AG09319 (cell line): ENCODE data around the gene LRRC52.
"Not testable (repeated sequence)": the region's sequence is repeated elsewhere in the genome, so short reads cannot be mapped to it uniquely, and the experiment has no call there.

ENCODE experiments used
- DNase-seq: peaks from one replicate; pipeline ENCODE4 v3.0.0-alpha.2; 2010; ENCODE audit warnings: low read depth; ENCODE audit errors: extremely low read depth
- TF ChIP-seq, protein P1 (sequence below): IDR thresholded peaks from 2 replicates; pipeline ENCODE4 v1.5.1; 2011; ENCODE audit warnings: low read depth, mild to moderate bottlenecking, inconsistent platforms, low read length, moderate library complexity

The LRRC52 gene

DNA sequence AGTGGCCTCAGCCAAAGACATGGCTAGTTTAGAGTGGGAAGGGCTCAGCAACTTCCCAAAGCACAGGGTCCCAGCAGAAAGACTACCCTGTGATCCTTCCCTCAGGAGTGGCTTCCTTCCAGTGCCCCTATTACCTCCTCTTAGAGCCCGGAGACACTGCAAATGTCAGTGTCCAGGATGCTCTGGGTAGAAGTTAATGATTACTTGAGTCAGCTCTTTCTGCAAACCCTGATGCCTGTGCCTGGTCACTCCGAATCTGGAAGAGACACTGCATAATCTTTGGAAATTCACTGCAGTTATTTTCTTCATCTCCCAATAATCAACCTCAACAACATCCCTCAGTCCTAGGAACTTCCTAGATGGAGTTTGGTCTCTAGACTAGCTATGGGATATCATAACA, 60.0 kb downstream of the LRRC52 start:
- no peak for DNase-seq
- TF ChIP-seq, protein P1, sequence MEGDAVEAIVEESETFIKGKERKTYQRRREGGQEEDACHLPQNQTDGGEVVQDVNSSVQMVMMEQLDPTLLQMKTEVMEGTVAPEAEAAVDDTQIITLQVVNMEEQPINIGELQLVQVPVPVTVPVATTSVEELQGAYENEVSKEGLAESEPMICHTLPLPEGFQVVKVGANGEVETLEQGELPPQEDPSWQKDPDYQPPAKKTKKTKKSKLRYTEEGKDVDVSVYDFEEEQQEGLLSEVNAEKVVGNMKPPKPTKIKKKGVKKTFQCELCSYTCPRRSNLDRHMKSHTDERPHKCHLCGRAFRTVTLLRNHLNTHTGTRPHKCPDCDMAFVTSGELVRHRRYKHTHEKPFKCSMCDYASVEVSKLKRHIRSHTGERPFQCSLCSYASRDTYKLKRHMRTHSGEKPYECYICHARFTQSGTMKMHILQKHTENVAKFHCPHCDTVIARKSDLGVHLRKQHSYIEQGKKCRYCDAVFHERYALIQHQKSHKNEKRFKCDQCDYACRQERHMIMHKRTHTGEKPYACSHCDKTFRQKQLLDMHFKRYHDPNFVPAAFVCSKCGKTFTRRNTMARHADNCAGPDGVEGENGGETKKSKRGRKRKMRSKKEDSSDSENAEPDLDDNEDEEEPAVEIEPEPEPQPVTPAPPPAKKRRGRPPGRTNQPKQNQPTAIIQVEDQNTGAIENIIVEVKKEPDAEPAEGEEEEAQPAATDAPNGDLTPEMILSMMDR, result no peak

DNA sequence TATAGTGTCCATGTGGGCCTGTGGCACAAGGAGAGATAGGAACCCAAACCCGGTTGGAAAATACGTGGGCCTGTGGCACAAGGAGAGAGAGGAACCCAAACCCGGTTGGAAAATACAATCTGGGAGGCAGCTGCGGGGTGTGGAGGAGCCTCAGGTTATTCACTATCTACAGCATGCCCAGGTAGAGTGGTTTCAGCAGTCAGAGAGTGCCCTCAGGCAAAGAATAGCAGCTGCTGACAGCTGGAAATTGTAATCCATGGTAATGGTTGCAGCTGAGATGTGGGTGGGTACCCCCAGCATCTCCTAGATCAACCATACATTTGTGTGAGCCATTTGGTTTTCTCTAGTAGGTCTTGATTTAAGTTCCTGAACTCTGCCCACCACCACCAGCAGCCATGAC, 61.4 kb downstream of the LRRC52 start:
- TF ChIP-seq, protein P1, result no peak
- no peak for DNase-seq

DNA sequence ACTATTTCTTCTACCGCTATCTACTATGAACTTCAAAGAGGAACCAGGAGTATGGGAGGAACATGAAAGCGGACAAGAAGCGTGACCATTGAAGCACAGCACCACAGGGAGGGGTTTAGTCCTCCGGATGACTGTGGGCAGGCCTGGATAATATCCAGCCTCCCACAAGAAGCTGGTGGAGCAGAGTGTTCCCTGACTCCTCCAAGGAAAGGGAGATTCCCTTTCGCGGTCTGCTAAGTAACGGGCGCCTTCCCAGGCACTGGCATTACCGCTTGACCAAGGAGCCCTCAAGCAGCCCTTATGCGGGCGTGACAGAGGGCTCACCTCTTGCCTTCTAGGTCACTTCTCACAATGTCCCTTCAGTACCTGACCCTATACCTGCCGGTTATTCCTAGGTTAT, 62.9 kb downstream of the LRRC52 start:
- not testable (repeated sequence) for DNase-seq

DNA sequence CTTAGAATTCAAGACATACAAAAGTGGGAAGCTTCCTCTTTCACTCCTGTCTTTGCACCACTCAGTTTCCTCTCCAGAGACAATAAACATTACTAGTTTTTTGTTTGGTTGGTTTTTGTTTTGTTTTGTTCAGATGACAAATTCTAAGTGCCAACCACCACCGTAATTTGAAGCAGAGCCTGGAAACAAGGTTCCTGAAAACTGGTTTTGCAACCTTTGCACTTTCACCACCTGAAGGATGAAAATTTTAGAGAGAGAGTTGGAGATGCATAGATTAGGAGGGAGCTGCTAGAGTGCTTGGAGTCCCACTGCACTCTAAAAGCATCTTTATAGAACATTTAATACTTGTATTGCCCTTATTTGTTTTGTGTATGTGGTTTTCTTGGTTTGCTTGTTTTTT, 67.1 kb downstream of the LRRC52 start:
- TF ChIP-seq, protein P1, result no peak
- DNase-seq, result no peak

DNA sequence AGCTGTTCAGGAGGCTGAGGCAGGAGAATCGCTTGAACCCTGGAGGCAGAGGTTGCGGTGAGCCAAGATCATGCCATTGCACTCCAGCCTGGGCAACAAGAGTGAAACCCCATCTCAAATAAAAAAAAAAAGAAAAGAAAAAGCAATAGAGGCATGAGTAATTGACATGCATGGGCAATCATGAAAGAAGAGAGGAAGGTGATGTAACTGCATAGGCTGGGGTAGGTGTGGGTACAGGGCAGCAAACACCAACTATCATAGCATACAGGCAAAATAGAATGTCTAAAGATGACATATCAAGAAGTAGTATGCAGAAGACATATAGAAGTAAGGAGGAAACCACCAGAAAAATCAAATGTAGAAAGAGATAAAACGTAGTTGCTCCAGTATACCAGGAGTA, 68.3 kb downstream of the LRRC52 start:
- no peak for DNase-seq
- TF ChIP-seq, protein P1, result no peak
